Astrocyte of the hippocampus (primary cell): ENCODE measurements around the gene GNL3L.
"Not testable (repeated sequence)": the region's sequence is repeated elsewhere in the genome, so short reads cannot be mapped to it uniquely, and the experiment has no call there.

Source experiments
- DNase-seq: peaks from one replicate; pipeline ENCODE4 v3.0.0; 2011; ENCODE audit warnings: low read depth, low spot score

The GNL3L gene

DNA sequence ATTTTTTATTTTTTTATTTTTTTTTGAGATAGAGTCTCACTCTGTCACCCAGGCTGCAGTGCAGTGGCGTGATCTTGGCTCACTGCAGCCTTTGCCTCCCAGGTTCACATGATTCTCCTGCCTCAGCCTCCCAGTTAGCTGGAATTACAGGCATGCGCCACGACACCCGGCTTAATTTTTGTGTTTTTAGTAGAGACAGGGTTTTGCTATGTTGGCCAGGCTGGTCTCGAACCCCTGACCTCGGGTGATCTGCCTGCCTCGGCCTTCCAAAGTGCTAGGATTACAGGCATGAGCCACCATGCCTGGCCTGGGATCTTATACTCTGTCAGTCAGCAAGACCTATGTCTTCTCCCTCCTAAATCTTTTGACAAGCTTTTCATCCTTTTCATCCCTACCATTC lies 25.0 kb downstream of the GNL3L start:
- DNase-seq, result not testable (repeated sequence)

GRCh38 chrX:54560411-54560810 lies 30.4 kb downstream of the GNL3L start:
- no peak for DNase-seq

DNA sequence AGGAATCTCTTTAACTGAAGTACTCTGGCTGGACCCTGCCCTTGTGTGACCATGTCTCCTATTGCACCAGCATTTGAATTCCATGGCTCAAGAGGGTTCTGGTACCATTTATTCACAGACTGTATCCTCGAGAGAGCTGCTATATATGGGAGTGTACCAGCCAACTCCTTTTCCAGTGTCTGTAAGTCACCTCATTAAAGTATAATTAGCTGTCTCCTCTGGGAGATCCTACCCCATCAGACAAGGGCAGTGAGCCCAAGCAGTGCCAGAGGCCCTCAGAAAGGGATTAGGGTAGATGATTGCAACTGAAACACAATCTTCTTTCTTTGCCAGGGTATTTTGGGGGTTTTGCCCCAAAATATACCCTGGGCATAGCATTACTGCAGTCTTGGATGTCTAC lies 31.6 kb downstream of the GNL3L start:
- DNase-seq, result no peak

GRCh38 chrX:54564936-54565335 lies 34.9 kb downstream of the GNL3L start:
- DNase-seq, result no peak

DNA sequence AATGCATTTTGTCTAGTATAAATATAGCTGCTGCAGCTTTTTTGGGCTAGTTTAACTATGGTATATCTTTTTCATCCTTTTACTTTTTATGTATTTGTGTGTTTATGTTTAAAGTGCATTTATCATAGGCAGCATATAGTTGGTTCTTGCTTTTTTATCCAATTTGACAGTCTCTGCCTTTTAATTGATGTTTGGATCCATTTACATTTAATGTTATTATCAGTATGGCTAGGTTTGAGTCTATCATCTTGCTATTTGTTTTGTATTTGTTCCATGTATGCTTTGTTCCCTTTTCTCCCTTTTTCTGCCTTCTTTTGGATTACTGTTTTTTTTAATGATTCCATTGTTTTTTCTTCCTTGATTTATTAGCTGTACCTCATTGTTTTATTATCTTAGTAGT lies 40.3 kb downstream of the GNL3L start:
- DNase-seq, result no peak

GRCh38 chrX:54572641-54573040 lies 42.6 kb downstream of the GNL3L start:
- not testable (repeated sequence) for DNase-seq

GRCh38 chrX:54597728-54598127 lies 67.7 kb downstream of the GNL3L start:
- DNase-seq, result no peak

DNA sequence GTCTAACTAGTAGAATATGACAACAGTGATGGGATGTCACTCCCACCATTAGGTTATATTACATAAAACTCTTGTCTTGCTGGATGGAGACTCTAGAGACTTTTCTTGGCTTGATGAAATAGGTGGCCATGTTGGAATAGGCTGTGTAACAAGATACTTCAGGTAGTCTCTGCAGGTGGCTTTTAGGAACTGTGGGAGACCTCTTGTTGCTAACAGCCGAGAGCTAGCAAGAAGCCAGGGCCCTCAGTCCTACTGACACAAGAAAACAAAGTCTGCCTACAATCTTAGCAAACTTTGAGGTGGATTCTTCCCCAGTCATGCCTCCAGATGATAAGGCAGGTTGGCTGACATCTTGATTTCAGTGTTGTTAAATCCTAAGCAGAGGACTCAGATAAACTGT lies 72.5 kb downstream of the GNL3L start:
- DNase-seq, result no peak
